ENCODE data around the gene SLCO3A1. TPM values are rescaled to one million over a fixed set of nuclear protein-coding genes. Genes with fewer than 3 reads are reported as not detected.

The SLCO3A1 gene
- total RNA-seq, 1 experiment from 2014 or later = 10.1 TPM

DNA sequence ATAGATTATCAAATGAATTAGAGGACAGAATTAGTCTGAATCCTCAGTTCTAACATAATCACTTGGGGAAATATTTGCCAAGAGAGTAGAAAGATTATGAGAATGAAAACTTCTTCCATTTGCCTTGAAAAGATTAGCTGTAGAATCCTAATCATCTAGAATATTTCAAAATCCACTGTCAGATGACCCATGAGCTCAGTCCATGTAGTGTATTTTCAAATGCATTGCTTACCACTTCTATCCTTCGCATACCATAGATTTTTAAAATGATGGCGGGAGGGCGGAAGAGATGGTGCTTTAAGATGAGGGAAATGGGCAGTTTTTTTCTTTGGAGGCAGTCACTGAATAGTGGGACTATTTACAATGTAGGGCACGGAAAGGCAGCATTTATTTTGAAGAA, 136.3 kb downstream of the SLCO3A1 start:
- ChIA-PET CTCF (interaction anchor here (0.6 to 1.4 kb wide), 2 partner anchors 15 to 135 kb away, joined by 3 read pairs; no protein-coding TSS in a partner anchor), POLR2A (no interaction called here)
- no peak overlapping the region for H3K4me3 Mint-ChIP-seq (ENCODE audit: unreplicated experiment)
- no peak overlapping the region for H3K27ac Mint-ChIP-seq (ENCODE audit: low read depth, unreplicated experiment)
- no peak for DNase-seq (ENCODE audit: unreplicated experiment)
- intact Hi-C loops (cut with micrococcal nuclease) = no loop called here
- H3K27me3 Mint-ChIP-seq (ENCODE audit: insufficient read depth, unreplicated experiment) = no peaks in the 10 kb centered on the region
- H3K36me3 Mint-ChIP-seq (ENCODE audit: insufficient read depth, unreplicated experiment) = no peaks in the 10 kb centered on the region
- TF ChIP-seq CTCF (IDR thresholded peaks at IDR 0.05; ENCODE audit: unreplicated experiment) = no peak
- H3K9me3 Mint-ChIP-seq (ENCODE audit: unreplicated experiment) = no peaks in the 10 kb centered on the region
- H3K4me1 Mint-ChIP-seq (ENCODE audit: insufficient read depth, unreplicated experiment) = no peaks in the 10 kb centered on the region
- BruUV-seq (replicated peaks) = no TSS peak

DNA sequence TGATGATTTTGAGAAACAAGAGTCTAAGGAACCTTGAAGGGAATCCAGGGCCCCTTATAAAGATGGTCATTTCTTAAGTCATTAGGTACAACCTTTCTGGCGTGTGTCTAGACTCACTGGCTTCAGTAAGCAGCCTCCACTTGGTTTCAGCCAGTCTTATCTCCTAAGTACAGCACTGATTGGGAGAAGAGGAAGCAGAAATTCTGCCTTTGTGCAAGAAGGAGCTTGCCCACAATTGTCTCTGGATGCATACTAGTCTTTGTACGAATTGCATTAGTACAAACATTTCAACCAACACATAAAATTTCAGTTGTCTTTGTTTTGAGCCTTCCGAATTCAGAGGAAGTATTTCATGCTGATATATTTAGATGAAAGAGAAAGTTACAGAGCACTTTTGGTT, 139.4 kb downstream of the SLCO3A1 start:
- intact Hi-C loops (cut with micrococcal nuclease) = no loop called here
- no peaks in the 10 kb centered on the region for H3K9me3 Mint-ChIP-seq (ENCODE audit: unreplicated experiment)
- no peaks in the 10 kb centered on the region for H3K27me3 Mint-ChIP-seq (ENCODE audit: insufficient read depth, unreplicated experiment)
- H3K36me3 Mint-ChIP-seq (ENCODE audit: insufficient read depth, unreplicated experiment) = no peaks in the 10 kb centered on the region
- no peaks in the 10 kb centered on the region for H3K4me1 Mint-ChIP-seq (ENCODE audit: insufficient read depth, unreplicated experiment)
- ChIA-PET CTCF (interaction anchor here (1.1 to 1.3 kb wide), 2 partner anchors 10 to 63 kb away, joined by 3 to 5 read pairs; no protein-coding TSS in a partner anchor), POLR2A (no interaction called here)
- no peak overlapping the region for H3K27ac Mint-ChIP-seq (ENCODE audit: low read depth, unreplicated experiment)
- TF ChIP-seq CTCF (IDR thresholded peaks at IDR 0.05; ENCODE audit: unreplicated experiment) = no peak
- DNase-seq (ENCODE audit: unreplicated experiment) = no peak
- no TSS peak for BruUV-seq (replicated peaks)
- no peak overlapping the region for H3K4me3 Mint-ChIP-seq (ENCODE audit: unreplicated experiment)

- TF ChIP-seq CTCF (IDR thresholded peaks at IDR 0.05; ENCODE audit: unreplicated experiment) = no peak
- no TSS peak for BruUV-seq (replicated peaks)
- DNase-seq (ENCODE audit: unreplicated experiment) = no peak
- Mint-ChIP-seq H3K4me3 (ENCODE audit: unreplicated experiment) (no peak overlapping the region), H3K36me3 (ENCODE audit: insufficient read depth, unreplicated experiment) (no peaks in the 10 kb centered on the region), H3K4me1 (ENCODE audit: insufficient read depth, unreplicated experiment) (no peaks in the 10 kb centered on the region), H3K9me3 (ENCODE audit: unreplicated experiment) (no peaks in the 10 kb centered on the region), H3K27me3 (ENCODE audit: insufficient read depth, unreplicated experiment) (no peaks in the 10 kb centered on the region), H3K27ac (ENCODE audit: low read depth, unreplicated experiment) (no peak overlapping the region)
- intact Hi-C loops (cut with micrococcal nuclease) = no loop called here
- ChIA-PET CTCF (interaction anchor here (0.6 kb wide), 1 partner anchor 687 kb away, joined by 4 read pairs; no protein-coding TSS in a partner anchor), POLR2A (interaction anchor here (0.5 to 1.2 kb wide), 4 partner anchors 15 to 1386 kb away, joined by 3 to 5 read pairs (median 4); no protein-coding TSS in a partner anchor)
Measured at GRCh38 chr15:91995146-91995545, 141.6 kb downstream of the SLCO3A1 start.

DNA sequence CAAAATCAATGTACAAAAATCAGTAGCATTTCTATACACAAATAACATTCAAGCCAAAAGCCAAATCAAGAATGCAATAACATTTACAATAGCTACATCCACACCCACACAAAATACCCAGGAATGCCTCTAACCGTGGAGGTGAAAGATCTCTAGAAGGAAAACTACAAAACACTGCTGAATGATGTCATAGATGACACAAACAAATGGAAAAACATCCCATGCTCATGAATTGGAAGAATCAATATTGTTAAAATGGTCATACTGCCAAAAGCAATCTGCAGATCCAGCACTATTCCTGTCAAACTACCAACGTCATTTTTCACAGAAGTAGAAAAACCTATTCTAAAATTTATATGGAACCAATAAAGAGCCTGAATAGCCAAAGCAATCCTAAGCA, 143.7 kb downstream of the SLCO3A1 start:
- no TSS peak for BruUV-seq (replicated peaks)
- Mint-ChIP-seq H3K27me3 (ENCODE audit: insufficient read depth, unreplicated experiment) (no peaks in the 10 kb centered on the region), H3K9me3 (ENCODE audit: unreplicated experiment) (no peaks in the 10 kb centered on the region), H3K4me1 (ENCODE audit: insufficient read depth, unreplicated experiment) (no peaks in the 10 kb centered on the region), H3K36me3 (ENCODE audit: insufficient read depth, unreplicated experiment) (no peaks in the 10 kb centered on the region), H3K4me3 (ENCODE audit: unreplicated experiment) (no peak overlapping the region), H3K27ac (ENCODE audit: low read depth, unreplicated experiment) (no peak overlapping the region)
- no peak for DNase-seq (ENCODE audit: unreplicated experiment)
- intact Hi-C loops (cut with micrococcal nuclease) = no loop called here
- ChIA-PET POLR2A (no interaction called here), CTCF (interaction anchor here (0.6 kb wide), 2 partner anchors 84 to 116 kb away, joined by 3 to 4 read pairs; no protein-coding TSS in a partner anchor)
- TF ChIP-seq CTCF (IDR thresholded peaks at IDR 0.05; ENCODE audit: unreplicated experiment) = no peak
